ENCODE results near the gene CEMIP. TPM values are rescaled to one million over a fixed set of nuclear protein-coding genes. Genes with fewer than 3 reads are reported as not detected.

Gene CEMIP
- total and polyA plus RNA-seq, 10 of the 15 experiments (the other 5 are each of a cell fraction or from before 2014, with no cell fraction given): 0.01 to 0.44 (median 0.16) TPM; not detected in 6

DNA sequence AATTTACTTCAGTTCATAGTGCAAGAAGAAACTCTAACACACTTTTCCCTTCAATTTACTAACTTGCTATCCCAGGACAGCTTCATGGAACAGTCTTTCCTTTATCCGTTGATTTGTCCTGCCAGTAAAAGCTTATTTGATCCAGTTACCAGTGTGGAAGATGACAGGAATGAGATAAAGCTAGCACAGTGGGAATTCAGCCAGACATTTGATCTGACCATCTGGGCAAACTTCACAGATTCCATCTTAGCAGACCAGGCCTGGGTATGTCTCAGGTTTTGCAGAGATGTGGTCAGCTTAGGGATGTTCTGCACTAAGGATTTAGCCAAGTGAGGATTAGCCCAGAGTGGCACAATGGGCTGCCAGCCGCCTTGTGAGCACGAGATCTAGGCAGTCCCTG is 19.7 kb downstream of the CEMIP start (continued):
- TF ChIP-seq, protein P1, sequence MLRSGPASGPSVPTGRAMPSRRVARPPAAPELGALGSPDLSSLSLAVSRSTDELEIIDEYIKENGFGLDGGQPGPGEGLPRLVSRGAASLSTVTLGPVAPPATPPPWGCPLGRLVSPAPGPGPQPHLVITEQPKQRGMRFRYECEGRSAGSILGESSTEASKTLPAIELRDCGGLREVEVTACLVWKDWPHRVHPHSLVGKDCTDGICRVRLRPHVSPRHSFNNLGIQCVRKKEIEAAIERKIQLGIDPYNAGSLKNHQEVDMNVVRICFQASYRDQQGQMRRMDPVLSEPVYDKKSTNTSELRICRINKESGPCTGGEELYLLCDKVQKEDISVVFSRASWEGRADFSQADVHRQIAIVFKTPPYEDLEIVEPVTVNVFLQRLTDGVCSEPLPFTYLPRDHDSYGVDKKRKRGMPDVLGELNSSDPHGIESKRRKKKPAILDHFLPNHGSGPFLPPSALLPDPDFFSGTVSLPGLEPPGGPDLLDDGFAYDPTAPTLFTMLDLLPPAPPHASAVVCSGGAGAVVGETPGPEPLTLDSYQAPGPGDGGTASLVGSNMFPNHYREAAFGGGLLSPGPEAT (IDR thresholded peaks at IDR 0.05; ENCODE audit: low read depth): no peak
- no peak for TF ChIP-seq FOXK2 (IDR thresholded peaks at IDR 0.05)
- TF ChIP-seq CHD4 (IDR thresholded peaks at IDR 0.05): no peak
- no peak for TF ChIP-seq ZNF274 (IDR thresholded peaks at IDR 0.05; ENCODE audit: insufficient read depth, insufficient read length)
- no peak for TF ChIP-seq IKZF1 (conservative IDR thresholded peaks at IDR 0.05)
- no peak for TF ChIP-seq JUND (IDR thresholded peaks at IDR 0.05; ENCODE audit: low read depth, low read length)
- TF ChIP-seq, protein P2, sequence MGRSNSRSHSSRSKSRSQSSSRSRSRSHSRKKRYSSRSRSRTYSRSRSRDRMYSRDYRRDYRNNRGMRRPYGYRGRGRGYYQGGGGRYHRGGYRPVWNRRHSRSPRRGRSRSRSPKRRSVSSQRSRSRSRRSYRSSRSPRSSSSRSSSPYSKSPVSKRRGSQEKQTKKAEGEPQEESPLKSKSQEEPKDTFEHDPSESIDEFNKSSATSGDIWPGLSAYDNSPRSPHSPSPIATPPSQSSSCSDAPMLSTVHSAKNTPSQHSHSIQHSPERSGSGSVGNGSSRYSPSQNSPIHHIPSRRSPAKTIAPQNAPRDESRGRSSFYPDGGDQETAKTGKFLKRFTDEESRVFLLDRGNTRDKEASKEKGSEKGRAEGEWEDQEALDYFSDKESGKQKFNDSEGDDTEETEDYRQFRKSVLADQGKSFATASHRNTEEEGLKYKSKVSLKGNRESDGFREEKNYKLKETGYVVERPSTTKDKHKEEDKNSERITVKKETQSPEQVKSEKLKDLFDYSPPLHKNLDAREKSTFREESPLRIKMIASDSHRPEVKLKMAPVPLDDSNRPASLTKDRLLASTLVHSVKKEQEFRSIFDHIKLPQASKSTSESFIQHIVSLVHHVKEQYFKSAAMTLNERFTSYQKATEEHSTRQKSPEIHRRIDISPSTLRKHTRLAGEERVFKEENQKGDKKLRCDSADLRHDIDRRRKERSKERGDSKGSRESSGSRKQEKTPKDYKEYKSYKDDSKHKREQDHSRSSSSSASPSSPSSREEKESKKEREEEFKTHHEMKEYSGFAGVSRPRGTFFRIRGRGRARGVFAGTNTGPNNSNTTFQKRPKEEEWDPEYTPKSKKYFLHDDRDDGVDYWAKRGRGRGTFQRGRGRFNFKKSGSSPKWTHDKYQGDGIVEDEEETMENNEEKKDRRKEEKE (IDR thresholded peaks at IDR 0.05): no peak

DNA sequence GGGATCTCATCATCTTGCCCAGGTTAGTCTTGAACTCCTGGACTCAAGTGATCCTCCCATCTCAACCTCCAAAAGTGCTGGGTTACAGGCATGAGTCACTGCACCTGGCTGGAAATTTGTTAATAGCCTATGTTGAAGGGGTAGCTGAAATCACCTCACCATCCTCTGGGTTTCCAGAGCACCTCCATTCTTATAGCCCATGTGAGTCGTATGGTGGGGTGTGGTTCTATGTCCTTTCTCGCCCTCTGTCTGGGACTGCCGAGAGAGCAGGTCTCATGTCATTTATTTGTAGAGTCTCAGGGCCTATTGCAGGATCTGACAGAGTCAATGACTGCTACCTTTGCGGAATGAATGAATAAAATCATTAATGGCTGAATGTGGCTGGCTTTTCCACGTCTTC is 20.9 kb downstream of the CEMIP start:
- in situ Hi-C loops (cut with MboI) (no loop called here), intact Hi-C loops (cut with micrococcal nuclease; ENCODE audit: unreplicated experiment) (no loop called here)
- Histone ChIP-seq H4K20me1 (ENCODE audit: control insufficient read depth, insufficient read depth) (no peaks in the 10 kb centered on the region), H3K36me3 (ENCODE audit: control insufficient read depth in 2 of 2, insufficient read depth in 2 of 2, low read length in 1 of 2) (no peaks in the 10 kb centered on the region), H3K27me3 (replicated peaks in 1 of 2; ENCODE audit: control insufficient read depth in 2 of 2, insufficient read depth in 2 of 2, low read length in 1 of 2) (peaks cover 0 to 2% of the 10 kb centered on the region in 2 experiments; a peak in 2 of 4 replicates), H3K4me1 (ENCODE audit: control insufficient read depth, insufficient read depth, low read length) (no peaks in the 10 kb centered on the region), H2AFZ (ENCODE audit: control insufficient read depth, low read depth, low read length) (no peak overlapping the region), H3K9ac (ENCODE audit: control insufficient read depth, insufficient read depth, low read length) (no peak overlapping the region), H3K4me2 (ENCODE audit: control insufficient read depth, insufficient read depth) (no peak overlapping the region), H3K4me3 (no peak overlapping the region), H3K79me2 (ENCODE audit: control insufficient read depth, insufficient read depth, low read length) (no peaks in the 10 kb centered on the region), H3K27ac (ENCODE audit: control insufficient read depth, insufficient read depth) (no peak overlapping the region), H3K9me3 (replicated peaks; ENCODE audit: control insufficient read depth, insufficient read depth, low read length) (no peaks in the 10 kb centered on the region)
- TF ChIP-seq RCOR1 (conservative IDR thresholded peaks at IDR 0.05; ENCODE audit: low read depth, low read length) (no peak), RB1 (IDR thresholded peaks at IDR 0.05; ENCODE audit: borderline replicate concordance) (no peak), FOXK2 (IDR thresholded peaks at IDR 0.05) (no peak), YBX1 (IDR thresholded peaks at IDR 0.05) (no peak), ZNF24 (IDR thresholded peaks at IDR 0.05) (no peak), PML (IDR thresholded peaks at IDR 0.05; ENCODE audit: low read length) (no peak), WRNIP1 (IDR thresholded peaks at IDR 0.05; ENCODE audit: borderline replicate concordance, low read depth, low read length) (no peak), BHLHE40 (IDR thresholded peaks at IDR 0.05; ENCODE audit: borderline replicate concordance in 1 of 2, low read depth in 2 of 2, low read length in 1 of 2) (no peak)
- ATAC-seq (no peak), FAIRE-seq (no peak), DNase-seq (ENCODE audit: low read depth, low spot score) (no peak)
- WGBS (ENCODE audit: insufficient coverage, insufficient replicate concordance, low lambda C conversion rate, missing lambda C conversion rate): 39% methylated on average over 5 of the region's 5 CpGs
- POLR2A ChIA-PET: no interaction called here
- no TSS peak for BruUV-seq (replicated peaks)
- SMC1A ChIA-PET (ENCODE audit: uncharacterized antibody, unreplicated experiment): interaction anchor here (0.9 kb wide), 1 partner anchor 18 kb away, joined by 3 read pairs; no protein-coding TSS in a partner anchor
- CTCF ChIA-PET: no interaction called here
- RAD21 ChIA-PET (ENCODE audit: unreplicated experiment): no interaction called here

All from GM12878 (cell line).